Measurements from ENCODE around the gene SUPT3H. TPM values are rescaled to one million over a fixed set of nuclear protein-coding genes. Genes with fewer than 3 reads are reported as not detected.

Gene SUPT3H
- polyA plus RNA-seq, 3 donors: 21.6 to 23.8 (median 23.5) TPM

DNA sequence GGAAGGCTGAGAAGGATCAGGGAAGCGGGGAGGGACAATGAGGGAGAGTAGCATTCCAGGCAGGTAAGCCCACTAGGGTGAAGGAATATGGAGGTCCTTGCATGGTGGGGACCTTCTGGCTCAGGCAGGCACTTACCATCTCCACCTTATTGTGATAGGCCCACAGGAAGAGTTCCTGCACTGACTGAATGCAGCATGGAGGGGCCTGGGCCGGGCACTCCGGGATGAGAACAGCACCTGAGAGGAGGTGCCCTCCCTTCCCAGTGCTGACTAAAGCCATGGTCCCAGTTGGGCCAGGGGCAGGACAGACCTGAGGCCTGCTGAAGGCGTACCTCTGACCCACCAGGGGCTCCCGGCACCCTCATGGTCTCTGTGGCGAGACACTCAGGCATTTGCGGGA, 597.6 kb downstream of the SUPT3H start:
- DNase-seq (ENCODE audit: low read depth in 3 of 3, low spot score in 2 of 3): no peak

DNA sequence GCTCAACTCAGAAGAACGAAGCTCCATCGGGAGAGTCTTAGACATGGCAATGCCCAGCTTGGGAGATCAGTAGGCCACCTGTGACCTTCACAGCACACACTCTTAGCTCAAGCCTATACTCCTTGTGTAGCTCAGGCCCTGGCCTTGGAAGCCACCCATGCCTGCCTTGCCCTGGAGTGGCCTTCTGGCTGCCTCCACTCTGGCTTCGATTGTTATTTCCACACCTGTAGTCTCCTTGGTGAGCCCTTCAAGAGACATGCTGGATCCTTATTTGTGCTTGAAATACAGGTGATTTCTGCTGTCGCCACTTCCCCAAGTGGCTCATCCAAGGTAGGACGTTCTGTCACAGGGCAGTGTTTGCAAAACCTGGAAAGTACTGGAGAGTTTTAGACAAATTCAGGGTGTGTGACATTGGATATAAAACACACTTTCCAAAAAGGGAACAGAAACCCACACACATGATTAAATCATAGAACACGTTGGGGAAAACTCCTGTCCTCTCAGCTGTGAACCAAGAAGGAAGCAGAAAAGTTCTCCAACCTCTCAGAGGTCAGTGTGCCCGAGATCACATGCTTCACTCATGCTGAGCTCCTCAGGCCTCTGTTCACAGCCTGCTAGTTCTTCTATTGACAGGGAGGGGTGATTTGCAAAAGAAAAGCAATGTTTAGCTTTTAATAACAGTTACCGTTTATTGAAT, 598.5 kb downstream of the SUPT3H start:
- DNase-seq (ENCODE audit: low read depth in 3 of 3, low spot score in 2 of 3): no peak

Other genes with a start within 250 kb of the SUPT3H start
- 1 to 10 TPM; 2.0 to 3.1 (median 2.4) TPM for gene RUNX2, start 49.6 kb downstream of the SUPT3H start, polyA plus RNA-seq (ENCODE audit: insufficient read length in 3 of 3)

Data from right renal cortex interstitium (tissue), 3 donors.